MM.1S (cell line): ENCODE data around the gene MRPL41.

ENCODE experiments used
- DNase-seq: peaks from one replicate; pipeline ENCODE4 v3.0.0-alpha.2; 2015
- H2AFZ ChIP-seq: fragments of 300-600 bp; sonication (generic); 2 replicates; pipeline ENCODE4 v1.6.0; 2016; ENCODE audit warnings: antibody characterized with exemption, low read length
- H3F3A ChIP-seq: fragments of 300-600 bp; sonication (generic); 2 replicates; pipeline ENCODE4 v1.6.1; 2016; ENCODE audit warnings: mild to moderate bottlenecking, antibody characterized with exemption, low read length, moderate library complexity, mixed read lengths; ENCODE audit not compliant: insufficient read depth
- H3K27ac ChIP-seq: fragments of 300-600 bp; sonication (generic); 2 replicates; pipeline ENCODE4 v1.5.1; 2016; ENCODE audit warnings: mild to moderate bottlenecking, low read length
- H3K27me3 ChIP-seq: fragments of 300-600 bp; sonication (generic); replicated peaks from 2 replicates; pipeline ENCODE4 v1.6.0; 2016; ENCODE audit warnings: low read length; ENCODE audit not compliant: insufficient read depth
- H3K36me3 ChIP-seq: fragments of 300-600 bp; sonication (generic); replicated peaks from 2 replicates; pipeline ENCODE4 v1.6.1; 2016; ENCODE audit warnings: mild to moderate bottlenecking, low read length, mixed read lengths; ENCODE audit not compliant: insufficient read depth
- H3K4me1 ChIP-seq: fragments of 300-600 bp; sonication (generic); 2 replicates; pipeline ENCODE4 v1.6.1; 2016; ENCODE audit warnings: low read length, mixed read lengths
- H3K4me2 ChIP-seq: fragments of 300-600 bp; sonication (generic); 2 replicates; pipeline ENCODE4 v1.6.0; 2016; ENCODE audit warnings: low read depth, low read length
- H3K4me3 ChIP-seq: fragments of 300-600 bp; sonication (generic); 2 replicates; pipeline ENCODE4 v1.5.1; 2016; ENCODE audit warnings: low read length, mixed read lengths
- H3K79me2 ChIP-seq: fragments of 300-600 bp; sonication (generic); 2 replicates; pipeline ENCODE4 v1.6.1; 2016; ENCODE audit warnings: mixed run types, low read length, mixed read lengths
- H3K9ac ChIP-seq: fragments of 300-600 bp; sonication (generic); 2 replicates; pipeline ENCODE4 v1.6.1; 2016; ENCODE audit warnings: low read length, mixed read lengths
- H3K9me2 ChIP-seq: fragments of 300-600 bp; sonication (generic); replicated peaks from 2 replicates; pipeline ENCODE4 v1.6.1; 2016; ENCODE audit warnings: mild to moderate bottlenecking, low read length, mixed read lengths; ENCODE audit not compliant: insufficient read depth
- H3K9me3 ChIP-seq: fragments of 300-600 bp; sonication (generic); replicated peaks from 2 replicates; pipeline ENCODE4 v1.6.1; 2016; ENCODE audit warnings: mild to moderate bottlenecking, low read length, mixed read lengths; ENCODE audit not compliant: insufficient read depth
- H4K20me1 ChIP-seq: fragments of 300-600 bp; sonication (generic); 2 replicates; pipeline ENCODE4 v1.6.1; 2016; ENCODE audit warnings: mild to moderate bottlenecking, low read length, moderate library complexity, mixed read lengths; ENCODE audit not compliant: insufficient read depth
- CTCF ChIP-seq: fragments of 300-600 bp; sonication (generic); IDR thresholded peaks from 2 replicates; pipeline ENCODE4 v1.5.1; 2016; ENCODE audit warnings: antibody characterized with exemption, low read length, mixed read lengths
- EZH2 ChIP-seq: fragments of 300-600 bp; sonication (generic); optimal IDR thresholded peaks from 2 replicates; pipeline ENCODE3; 2017; ENCODE audit warnings: low read depth, mild to moderate bottlenecking, antibody characterized with exemption, low read length, mixed read lengths
- EZH2phosphoT487 ChIP-seq: fragments of 300-600 bp; sonication (generic); IDR thresholded peaks from 2 replicates; pipeline ENCODE4 v1.6.1; 2018; ENCODE audit warnings: antibody characterized with exemption, low read length

Gene MRPL41

DNA sequence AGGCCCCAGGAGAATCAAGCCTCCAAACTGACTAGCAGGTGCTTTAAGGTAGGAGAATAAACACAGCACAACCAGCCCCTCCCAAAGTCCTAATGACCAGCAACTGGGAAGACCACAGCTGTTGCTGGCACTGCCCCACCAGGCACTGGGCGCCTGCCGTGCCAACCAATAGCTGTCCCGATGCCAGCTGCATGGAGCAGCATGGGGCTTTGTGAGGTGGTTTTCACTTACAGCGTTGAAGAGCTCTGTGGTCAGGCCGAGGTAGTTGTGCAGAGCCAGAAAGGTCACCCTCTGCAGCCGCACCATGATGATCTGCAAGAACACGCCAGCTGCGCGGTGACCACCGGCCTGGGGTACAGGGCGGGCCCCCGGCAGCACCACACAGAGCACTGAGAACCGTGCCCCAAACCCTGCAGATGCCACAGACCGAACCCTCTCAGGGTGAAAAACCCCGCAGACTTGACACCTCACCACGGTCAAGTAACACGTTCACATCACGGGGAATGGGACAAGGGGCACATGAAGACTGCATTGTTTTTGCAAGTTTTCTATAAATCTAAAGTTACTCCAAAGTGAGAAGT is 30.2 kb upstream of the MRPL41 start:
- Histone ChIP-seq H3K4me2 (no peak overlapping the region), H3K4me1 (no peaks in the 10 kb centered on the region), H3K9ac (no peak overlapping the region), H3K79me2 (no peaks in the 10 kb centered on the region), H3K36me3 (no peaks in the 10 kb centered on the region), H4K20me1 (no peaks in the 10 kb centered on the region), H3K4me3 (no peak overlapping the region), H3K27me3 (no peaks in the 10 kb centered on the region; the same call in 1 of the 2 replicates), H2AFZ (no peak overlapping the region), H3K27ac (no peak overlapping the region), H3F3A (no peaks in the 10 kb centered on the region), H3K9me3 (no peaks in the 10 kb centered on the region), H3K9me2 (no peaks in the 10 kb centered on the region)
- no peak for TF ChIP-seq EZH2
- DNase-seq, result no peak

- Histone ChIP-seq H3K27me3 (peaks cover 8% of the 10 kb centered on the region), H3K4me3 (no peak overlapping the region), H4K20me1 (no peaks in the 10 kb centered on the region), H3F3A (no peaks in the 10 kb centered on the region), H3K9me2 (no peaks in the 10 kb centered on the region), H3K4me1 (no peaks in the 10 kb centered on the region), H3K9ac (no peak overlapping the region), H2AFZ (no peak overlapping the region), H3K4me2 (no peak overlapping the region), H3K36me3 (no peaks in the 10 kb centered on the region), H3K9me3 (no peaks in the 10 kb centered on the region), H3K79me2 (no peaks in the 10 kb centered on the region), H3K27ac (no peak overlapping the region)
- DNase-seq, result no peak
- no peak for TF ChIP-seq CTCF
- TF ChIP-seq EZH2phosphoT487, result no peak
- TF ChIP-seq EZH2, result no peak
Observed at GRCh38 chr9:137522746-137523455, 28.8 kb upstream of the MRPL41 start.

DNA sequence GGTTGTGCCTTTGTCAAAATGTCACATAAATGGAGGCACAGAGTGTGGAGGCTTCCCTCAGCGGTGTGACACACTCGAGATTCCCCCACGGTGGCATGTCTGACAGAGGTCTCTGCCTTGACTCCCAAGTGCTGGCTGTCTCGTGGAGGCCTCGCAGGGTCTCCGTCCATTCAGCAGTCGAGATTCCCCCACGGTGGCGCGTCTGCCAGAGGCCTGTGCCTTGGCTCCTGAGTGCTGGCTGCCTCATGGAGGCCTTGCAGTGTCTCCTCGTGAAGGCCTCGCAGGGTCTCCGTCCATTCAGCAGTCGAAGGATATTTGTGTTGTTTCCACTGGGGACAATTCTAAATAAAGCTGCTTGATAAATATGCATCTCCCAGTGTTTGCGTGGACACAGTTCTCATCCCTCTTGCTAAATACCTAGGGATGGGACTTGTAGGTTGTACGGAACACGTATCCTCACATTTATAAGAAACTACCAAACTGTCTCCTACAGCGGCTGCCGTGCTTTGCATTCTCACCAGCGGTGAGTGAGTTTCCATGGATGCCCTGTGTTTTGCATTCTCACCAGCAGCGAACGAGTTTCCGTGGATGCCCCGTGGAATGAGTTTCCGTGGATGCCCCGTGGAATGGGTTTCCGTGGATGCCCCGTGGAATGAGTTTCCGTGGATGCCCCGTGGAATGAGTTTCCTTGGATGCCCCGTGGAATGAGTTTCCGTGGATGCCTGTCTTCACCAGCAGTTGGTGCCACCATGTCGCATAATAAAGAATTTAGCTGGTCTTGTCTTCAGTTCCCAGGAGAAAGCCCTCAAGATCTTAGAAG is 27.3 kb upstream of the MRPL41 start:
- DNase-seq, result no peak
- Histone ChIP-seq H3F3A (no peaks in the 10 kb centered on the region), H3K36me3 (no peaks in the 10 kb centered on the region), H4K20me1 (no peaks in the 10 kb centered on the region), H3K9me3 (no peaks in the 10 kb centered on the region), H3K9ac (no peak overlapping the region), H3K27ac (no peak overlapping the region), H3K4me3 (no peak overlapping the region), H3K4me2 (no peak overlapping the region), H2AFZ (no peak overlapping the region), H3K9me2 (no peaks in the 10 kb centered on the region), H3K4me1 (no peaks in the 10 kb centered on the region), H3K27me3 (peaks cover 13% of the 10 kb centered on the region), H3K79me2 (no peaks in the 10 kb centered on the region)
- TF ChIP-seq CTCF, result no peak
- TF ChIP-seq EZH2, result no peak
- TF ChIP-seq EZH2phosphoT487, result no peak

- Histone ChIP-seq H3K9me2 (no peaks in the 10 kb centered on the region), H2AFZ (no peak overlapping the region), H3K36me3 (no peaks in the 10 kb centered on the region), H3K27me3 (peaks cover 13% of the 10 kb centered on the region), H3K27ac (no peak overlapping the region), H4K20me1 (no peaks in the 10 kb centered on the region), H3K4me2 (no peak overlapping the region), H3K79me2 (no peaks in the 10 kb centered on the region), H3K9ac (no peak overlapping the region), H3F3A (no peaks in the 10 kb centered on the region), H3K9me3 (no peaks in the 10 kb centered on the region), H3K4me3 (no peak overlapping the region), H3K4me1 (no peaks in the 10 kb centered on the region)
- DNase-seq, result no peak
- TF ChIP-seq EZH2 (no peak), EZH2phosphoT487 (no peak), CTCF (no peak)
Observed at GRCh38 chr9:137524981-137525317, 26.7 kb upstream of the MRPL41 start.
